Fibroblast of mammary gland (primary cell): ENCODE measurements around the gene MIR17HG.
A peak's percentile ranks its signal among the peaks of the same experiment; 100 is the strongest.

Experiments used
- DNase-seq: peaks from one replicate; pipeline ENCODE4 v3.0.0-alpha.2; 2010; ENCODE audit warnings: low read depth
- H3K4me3 ChIP-seq: 2 replicates; pipeline ENCODE4 v1.5.1; 2011; ENCODE audit warnings: low read depth, mild to moderate bottlenecking, low read length, moderate library complexity; ENCODE audit not compliant: control insufficient read depth
- TF ChIP-seq, protein P1 (sequence below): conservative IDR thresholded peaks from 2 replicates; pipeline ENCODE4 v1.5.1; 2011; ENCODE audit warnings: low read depth, low read length, inconsistent platforms; ENCODE audit not compliant: control insufficient read depth, insufficient read depth

The MIR17HG gene

DNA sequence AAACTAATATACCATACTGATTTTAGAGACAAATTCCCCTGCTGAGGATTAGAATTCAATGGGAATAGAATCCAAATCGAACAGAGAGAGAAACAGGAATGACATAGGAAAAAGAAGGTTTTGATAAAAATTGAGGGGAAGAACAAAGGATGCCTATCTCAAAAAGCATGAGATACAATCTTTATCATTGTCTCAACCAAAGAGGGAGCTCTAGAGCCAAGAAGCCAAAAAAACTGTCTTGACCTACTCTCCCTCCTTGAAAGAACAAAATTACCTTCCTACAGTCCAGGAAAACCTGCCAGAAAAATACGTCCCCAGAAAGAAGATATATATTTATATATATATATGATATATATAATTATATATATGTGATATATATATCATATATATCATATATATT, 39.2 kb upstream of the MIR17HG start:
- no peak for DNase-seq
- no peak overlapping the region for H3K4me3 ChIP-seq
- TF ChIP-seq, protein P1, sequence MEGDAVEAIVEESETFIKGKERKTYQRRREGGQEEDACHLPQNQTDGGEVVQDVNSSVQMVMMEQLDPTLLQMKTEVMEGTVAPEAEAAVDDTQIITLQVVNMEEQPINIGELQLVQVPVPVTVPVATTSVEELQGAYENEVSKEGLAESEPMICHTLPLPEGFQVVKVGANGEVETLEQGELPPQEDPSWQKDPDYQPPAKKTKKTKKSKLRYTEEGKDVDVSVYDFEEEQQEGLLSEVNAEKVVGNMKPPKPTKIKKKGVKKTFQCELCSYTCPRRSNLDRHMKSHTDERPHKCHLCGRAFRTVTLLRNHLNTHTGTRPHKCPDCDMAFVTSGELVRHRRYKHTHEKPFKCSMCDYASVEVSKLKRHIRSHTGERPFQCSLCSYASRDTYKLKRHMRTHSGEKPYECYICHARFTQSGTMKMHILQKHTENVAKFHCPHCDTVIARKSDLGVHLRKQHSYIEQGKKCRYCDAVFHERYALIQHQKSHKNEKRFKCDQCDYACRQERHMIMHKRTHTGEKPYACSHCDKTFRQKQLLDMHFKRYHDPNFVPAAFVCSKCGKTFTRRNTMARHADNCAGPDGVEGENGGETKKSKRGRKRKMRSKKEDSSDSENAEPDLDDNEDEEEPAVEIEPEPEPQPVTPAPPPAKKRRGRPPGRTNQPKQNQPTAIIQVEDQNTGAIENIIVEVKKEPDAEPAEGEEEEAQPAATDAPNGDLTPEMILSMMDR, result no peak

DNA sequence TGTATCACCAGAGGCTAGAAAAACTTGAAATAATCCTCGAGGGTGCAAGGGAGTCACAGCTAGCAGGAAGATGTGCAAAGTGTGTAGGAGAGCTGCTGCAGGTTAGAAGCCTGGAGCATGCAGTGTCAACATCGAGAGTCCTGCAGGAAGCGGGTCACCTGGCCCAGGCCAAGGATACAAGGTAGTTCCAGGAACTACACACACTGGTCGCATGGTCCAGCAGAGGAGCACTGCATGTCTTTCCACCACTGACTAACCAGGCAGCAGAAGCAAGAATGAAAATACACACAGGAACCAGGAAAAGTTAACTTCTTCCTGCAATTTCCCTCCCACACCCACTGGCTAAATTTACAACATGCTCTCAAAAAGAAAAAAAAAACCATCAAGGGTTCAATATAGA, 36.0 kb upstream of the MIR17HG start:
- no peak for DNase-seq
- TF ChIP-seq, protein P1, result no peak
- H3K4me3 ChIP-seq, result no peak overlapping the region

DNA sequence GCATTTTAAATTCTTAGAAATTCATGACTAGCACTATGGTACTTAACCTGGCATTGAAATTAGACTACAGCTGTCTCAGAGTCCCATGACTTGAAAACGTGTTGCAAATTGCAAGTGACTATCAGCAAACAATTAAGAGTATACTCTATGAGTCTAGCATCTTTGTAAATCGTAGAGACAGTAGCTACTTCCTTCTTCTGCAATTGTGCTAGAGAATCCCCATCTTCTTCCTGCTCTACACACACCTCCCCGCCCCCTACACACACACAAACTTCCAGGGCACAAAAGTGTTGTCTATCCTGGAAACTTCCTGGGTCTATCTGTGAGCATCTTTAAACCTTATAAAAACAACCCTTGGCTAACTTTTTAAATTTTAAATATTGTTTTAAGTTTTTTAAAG, 35.2 kb upstream of the MIR17HG start:
- TF ChIP-seq, protein P1, result no peak
- no peak overlapping the region for H3K4me3 ChIP-seq
- DNase-seq, result no peak

DNA sequence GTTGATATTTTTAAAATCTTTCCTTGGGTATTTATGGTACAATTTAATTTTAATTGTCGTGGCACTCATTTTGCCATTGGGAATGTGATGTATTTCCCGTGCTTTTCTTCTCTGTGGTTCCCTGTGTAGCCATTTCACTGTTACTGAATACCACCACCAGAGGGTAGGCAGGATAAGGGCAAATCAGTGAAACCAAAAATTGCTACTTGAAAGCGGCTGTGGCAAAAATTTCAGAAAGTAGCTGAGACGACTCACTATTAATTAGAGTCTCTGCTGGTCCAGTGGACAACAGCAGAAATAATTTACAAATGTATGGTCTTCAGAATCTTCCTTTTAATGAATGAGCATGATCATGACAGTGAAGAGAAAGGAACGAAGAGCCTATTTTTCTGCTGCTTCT, 34.4 kb upstream of the MIR17HG start:
- H3K4me3 ChIP-seq, result no peak overlapping the region
- TF ChIP-seq, protein P1, result peak; percentile 34
- peak; percentile 6 for DNase-seq

DNA sequence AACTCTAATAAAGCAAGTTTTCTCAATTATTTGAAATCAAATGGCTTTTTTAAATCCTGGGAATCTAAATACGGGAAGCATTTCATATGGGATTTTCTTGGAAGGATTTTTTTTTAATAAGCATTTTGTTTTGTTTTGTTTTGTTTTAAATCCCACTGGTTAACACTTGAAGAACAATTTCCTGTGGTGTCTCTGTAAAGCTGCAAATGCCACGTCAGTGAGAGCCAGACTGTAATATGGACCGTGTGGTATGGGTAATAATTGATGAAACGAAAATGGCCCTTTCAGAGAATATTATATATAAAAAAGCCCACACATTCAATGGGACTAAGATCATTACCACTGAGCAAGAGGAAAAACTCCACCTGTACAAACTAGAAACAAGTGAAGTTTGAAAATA, 33.9 kb upstream of the MIR17HG start:
- H3K4me3 ChIP-seq, result no peak overlapping the region
- TF ChIP-seq, protein P1, result no peak
- no peak for DNase-seq

DNA sequence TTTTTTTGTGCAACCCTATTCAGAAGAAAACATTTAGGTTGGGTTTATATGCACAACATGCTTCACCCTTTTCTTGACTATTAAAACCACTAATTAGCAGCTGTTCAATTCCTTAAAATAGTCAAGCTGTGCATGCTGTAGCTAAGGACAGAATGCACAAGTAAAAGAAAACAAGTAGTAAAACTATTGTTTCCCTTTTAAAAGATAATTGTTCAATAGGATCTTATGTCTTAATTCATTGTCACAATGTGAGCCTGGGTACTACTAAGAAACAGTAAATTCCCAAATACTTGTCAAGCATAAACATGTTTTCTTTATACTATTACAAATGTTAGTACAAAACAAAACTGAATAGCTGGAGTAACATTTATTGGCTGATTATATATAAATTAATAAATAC, 32.6 kb upstream of the MIR17HG start:
- no peak for DNase-seq
- no peak overlapping the region for H3K4me3 ChIP-seq
- TF ChIP-seq, protein P1, result no peak

DNA sequence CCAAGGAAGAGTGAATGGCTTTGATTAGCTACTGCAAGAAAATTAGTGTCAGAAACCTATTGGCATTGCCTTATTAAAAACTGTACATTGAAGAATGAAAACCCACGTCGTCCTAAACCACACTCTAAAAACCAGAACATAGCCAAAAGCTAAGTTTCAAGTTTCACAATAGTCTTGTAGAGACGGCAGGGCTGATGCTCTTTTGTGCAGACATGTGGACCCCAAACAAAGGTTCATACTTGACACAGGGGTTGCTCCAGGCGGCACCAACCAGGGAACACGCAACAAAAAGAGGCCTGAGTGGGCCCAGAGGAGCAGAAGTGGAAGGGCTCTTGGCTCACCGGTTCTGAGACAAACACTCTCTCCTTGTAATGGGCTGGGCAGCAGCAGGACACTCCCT, 28.6 kb upstream of the MIR17HG start:
- no peak for DNase-seq
- no peak overlapping the region for H3K4me3 ChIP-seq
- TF ChIP-seq, protein P1, result no peak
